Measurements from ENCODE around the gene GZF1. TPM values are rescaled to one million over a fixed set of nuclear protein-coding genes. Genes with fewer than 3 reads are reported as not detected.

The GZF1 gene
- polyA plus RNA-seq, 1 experiment = 14.3 TPM

DNA sequence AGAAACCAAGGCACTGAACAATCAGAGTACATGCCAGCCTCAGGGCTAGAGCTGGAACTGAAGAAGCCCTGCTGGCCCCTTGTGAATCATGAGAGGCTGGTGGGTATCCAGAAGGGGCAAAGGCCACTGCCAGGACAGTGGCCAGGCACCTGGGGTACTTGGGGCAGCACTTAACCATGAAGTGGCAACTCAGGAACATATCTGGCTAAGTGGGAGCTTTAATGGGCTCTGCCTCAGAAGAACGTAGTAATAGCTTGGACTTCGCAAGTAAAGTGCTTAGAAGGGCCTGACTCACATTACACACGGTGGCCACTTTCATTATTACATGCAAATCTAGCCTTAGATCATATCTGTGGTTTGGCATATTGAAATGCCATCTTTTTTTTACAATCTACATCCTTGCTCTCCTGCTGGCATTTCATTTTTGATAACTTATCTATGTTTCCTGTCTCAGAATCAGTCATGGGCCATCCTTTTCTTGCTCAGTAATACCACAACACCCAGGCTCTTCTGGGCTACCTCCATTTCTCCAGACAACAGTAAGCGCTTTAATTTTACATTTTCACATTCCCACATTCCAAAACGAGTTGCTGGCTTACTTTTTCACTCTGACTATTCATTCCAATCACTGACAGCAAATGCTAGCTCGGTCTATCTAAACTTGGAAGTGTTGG is 37.7 kb downstream of the GZF1 start:
- CTCF ChIA-PET = interaction anchor here (0.5 to 1.6 kb wide), 5 partner anchors 12 to 209 kb away, joined by 3 to 5 read pairs (median 3); no protein-coding TSS in a partner anchor

DNA sequence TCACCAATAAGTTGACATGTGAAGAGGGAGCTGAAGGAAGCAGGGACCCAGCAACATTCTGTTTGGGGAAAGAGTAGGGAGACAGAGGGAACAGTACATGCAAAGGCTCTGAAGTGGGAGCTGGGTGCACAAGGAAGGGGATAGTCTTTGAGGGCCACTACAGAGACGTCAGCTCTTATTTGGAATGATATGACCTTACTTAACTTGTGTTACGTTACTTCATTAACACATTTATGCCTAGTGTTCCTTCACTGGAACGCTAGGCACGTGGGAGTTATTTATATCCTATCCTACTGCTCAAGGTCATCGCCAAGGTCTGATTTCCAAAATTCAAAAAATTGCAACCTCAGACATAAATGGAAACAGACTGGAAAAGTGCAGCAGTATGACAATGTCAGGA is 39.1 kb downstream of the GZF1 start:
- TF ChIP-seq, protein P1, sequence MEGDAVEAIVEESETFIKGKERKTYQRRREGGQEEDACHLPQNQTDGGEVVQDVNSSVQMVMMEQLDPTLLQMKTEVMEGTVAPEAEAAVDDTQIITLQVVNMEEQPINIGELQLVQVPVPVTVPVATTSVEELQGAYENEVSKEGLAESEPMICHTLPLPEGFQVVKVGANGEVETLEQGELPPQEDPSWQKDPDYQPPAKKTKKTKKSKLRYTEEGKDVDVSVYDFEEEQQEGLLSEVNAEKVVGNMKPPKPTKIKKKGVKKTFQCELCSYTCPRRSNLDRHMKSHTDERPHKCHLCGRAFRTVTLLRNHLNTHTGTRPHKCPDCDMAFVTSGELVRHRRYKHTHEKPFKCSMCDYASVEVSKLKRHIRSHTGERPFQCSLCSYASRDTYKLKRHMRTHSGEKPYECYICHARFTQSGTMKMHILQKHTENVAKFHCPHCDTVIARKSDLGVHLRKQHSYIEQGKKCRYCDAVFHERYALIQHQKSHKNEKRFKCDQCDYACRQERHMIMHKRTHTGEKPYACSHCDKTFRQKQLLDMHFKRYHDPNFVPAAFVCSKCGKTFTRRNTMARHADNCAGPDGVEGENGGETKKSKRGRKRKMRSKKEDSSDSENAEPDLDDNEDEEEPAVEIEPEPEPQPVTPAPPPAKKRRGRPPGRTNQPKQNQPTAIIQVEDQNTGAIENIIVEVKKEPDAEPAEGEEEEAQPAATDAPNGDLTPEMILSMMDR (IDR thresholded peaks at IDR 0.05; ENCODE audit: low read depth, low read length) = no peak
- H3K27me3 ChIP-seq (ENCODE audit: control insufficient read depth, insufficient read depth, low read length) = no peaks in the 10 kb centered on the region
- H3K4me3 ChIP-seq (ENCODE audit: low read depth, low read length) = no peak overlapping the region
- POLR2A ChIA-PET = no interaction called here
- DNase-seq (ENCODE audit: low read depth, low spot score) = no peak
- CTCF ChIA-PET = interaction anchor here (1.1 to 1.6 kb wide), 4 partner anchors 18 to 206 kb away, joined by 3 to 4 read pairs (median 3); partner anchors contain the start of gene NAPB
- H3K27ac ChIP-seq (ENCODE audit: low read depth, low read length) = no peak overlapping the region
- no peaks in the 10 kb centered on the region for H3K9me3 ChIP-seq (ENCODE audit: control insufficient read depth, insufficient read depth, low read length)

More for the DNA sequence above, 37.7 kb downstream of the GZF1 start:
- DNase-seq (ENCODE audit: low read depth, low spot score) = no peak
- no peaks in the 10 kb centered on the region for H3K27me3 ChIP-seq (ENCODE audit: control insufficient read depth, insufficient read depth, low read length)
- H3K27ac ChIP-seq (ENCODE audit: low read depth, low read length) = no peak overlapping the region
- POLR2A ChIA-PET = interaction anchor here (1.0 kb wide), 1 partner anchor 22 kb away, joined by 3 read pairs; the partner anchor contains the start of gene NAPB
- H3K4me3 ChIP-seq (ENCODE audit: low read depth, low read length) = no peak overlapping the region
- no peaks in the 10 kb centered on the region for H3K9me3 ChIP-seq (ENCODE audit: control insufficient read depth, insufficient read depth, low read length)
- TF ChIP-seq, protein P1 (IDR thresholded peaks at IDR 0.05; ENCODE audit: low read depth, low read length) = 0 out of 2 replicates have a peak, but pooled peaks have one; percentile 7

DNA sequence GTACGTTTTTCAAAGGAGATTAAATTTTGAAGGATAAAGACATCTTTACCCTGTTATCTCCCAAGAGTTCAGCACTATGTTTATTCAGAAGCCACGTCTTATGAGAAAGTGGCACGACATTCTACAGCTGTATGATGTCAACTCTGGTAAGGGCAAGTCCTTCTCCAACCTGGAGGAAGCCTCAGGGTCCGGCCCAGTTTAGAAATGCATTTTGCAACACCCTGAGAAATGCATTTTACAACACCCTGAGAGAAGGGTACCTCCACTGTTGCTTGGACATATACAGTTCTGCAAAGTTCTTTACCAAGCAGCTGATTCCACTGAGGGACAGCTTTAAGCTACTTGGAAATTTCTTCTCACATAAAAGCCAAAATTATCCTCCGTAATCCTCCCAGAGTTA is 41.8 kb downstream of the GZF1 start:
- ChIA-PET CTCF (interaction anchor here (1.2 kb wide), 1 partner anchor 13 kb away, joined by 3 read pairs; no protein-coding TSS in a partner anchor), POLR2A (interaction anchor here (0.7 kb wide), 1 partner anchor 36 kb away, joined by 3 read pairs; no protein-coding TSS in a partner anchor)
- Histone ChIP-seq H3K27me3 (ENCODE audit: control insufficient read depth, insufficient read depth, low read length) (no peaks in the 10 kb centered on the region), H3K9me3 (ENCODE audit: control insufficient read depth, insufficient read depth, low read length) (no peaks in the 10 kb centered on the region), H3K27ac (ENCODE audit: low read depth, low read length) (no peak overlapping the region), H3K4me3 (ENCODE audit: low read depth, low read length) (no peak overlapping the region)
- DNase-seq (ENCODE audit: low read depth, low spot score) = no peak
- TF ChIP-seq, protein P1 (IDR thresholded peaks at IDR 0.05; ENCODE audit: low read depth, low read length) = no peak

DNA sequence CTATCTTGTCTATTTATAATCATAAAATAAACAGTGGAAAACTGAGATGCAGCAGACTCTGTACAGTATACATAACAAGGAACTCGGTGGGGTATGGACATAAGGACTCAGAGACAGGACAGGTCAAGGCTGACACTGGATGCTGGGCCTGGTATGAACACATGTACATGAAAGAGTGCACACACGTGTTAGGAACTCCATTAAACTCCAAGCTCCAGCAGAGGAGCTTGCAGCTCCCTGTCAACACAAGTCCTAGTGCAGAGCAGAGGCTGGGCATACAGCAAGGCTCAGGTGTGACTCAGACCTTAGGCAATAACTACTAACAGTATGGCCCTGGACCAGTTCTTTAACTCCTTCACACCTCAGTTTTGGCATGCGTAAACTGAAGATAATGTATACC is 42.2 kb downstream of the GZF1 start:
- no peak for DNase-seq (ENCODE audit: low read depth, low spot score)
- TF ChIP-seq, protein P1 (IDR thresholded peaks at IDR 0.05; ENCODE audit: low read depth, low read length) = no peak
- no peaks in the 10 kb centered on the region for H3K27me3 ChIP-seq (ENCODE audit: control insufficient read depth, insufficient read depth, low read length)
- POLR2A ChIA-PET = interaction anchor here (0.7 kb wide), 1 partner anchor 37 kb away, joined by 3 read pairs; no protein-coding TSS in a partner anchor
- no peaks in the 10 kb centered on the region for H3K9me3 ChIP-seq (ENCODE audit: control insufficient read depth, insufficient read depth, low read length)
- CTCF ChIA-PET = interaction anchor here (1.2 kb wide), 1 partner anchor 13 kb away, joined by 3 read pairs; no protein-coding TSS in a partner anchor
- H3K4me3 ChIP-seq (ENCODE audit: low read depth, low read length) = no peak overlapping the region
- no peak overlapping the region for H3K27ac ChIP-seq (ENCODE audit: low read depth, low read length)

DNA sequence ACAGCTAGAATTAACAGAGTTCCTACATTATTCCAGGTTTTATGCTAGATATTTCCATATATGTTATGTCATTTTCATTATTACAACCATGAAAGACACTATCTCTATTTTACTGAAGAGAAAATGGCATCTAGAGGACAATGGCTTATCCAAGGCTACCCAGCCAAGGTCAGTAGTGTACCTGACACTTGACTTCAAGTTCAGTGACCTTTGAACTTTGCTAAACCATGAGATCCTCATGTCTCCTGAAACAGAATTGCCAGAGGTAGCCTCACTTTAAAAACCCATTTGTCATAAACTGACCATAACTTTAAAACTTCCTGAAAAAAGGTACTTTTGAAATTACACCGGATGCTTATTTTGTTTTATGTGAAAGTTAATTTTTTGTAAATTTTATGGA is 44.9 kb downstream of the GZF1 start:
- Histone ChIP-seq H3K27me3 (ENCODE audit: control insufficient read depth, insufficient read depth, low read length) (no peaks in the 10 kb centered on the region), H3K9me3 (ENCODE audit: control insufficient read depth, insufficient read depth, low read length) (no peaks in the 10 kb centered on the region), H3K4me3 (ENCODE audit: low read depth, low read length) (no peak overlapping the region), H3K27ac (ENCODE audit: low read depth, low read length) (no peak overlapping the region)
- DNase-seq (ENCODE audit: low read depth, low spot score) = no peak
- POLR2A ChIA-PET = no interaction called here
- CTCF ChIA-PET = interaction anchor here (2.8 kb wide), 1 partner anchor 35 kb away, joined by 9 read pairs; no protein-coding TSS in a partner anchor
- TF ChIP-seq, protein P1 (IDR thresholded peaks at IDR 0.05; ENCODE audit: low read depth, low read length) = no peak

Data from AG04450 (cell line).